ENCODE results near the gene PLET1.

PLET1 gene, protein sequence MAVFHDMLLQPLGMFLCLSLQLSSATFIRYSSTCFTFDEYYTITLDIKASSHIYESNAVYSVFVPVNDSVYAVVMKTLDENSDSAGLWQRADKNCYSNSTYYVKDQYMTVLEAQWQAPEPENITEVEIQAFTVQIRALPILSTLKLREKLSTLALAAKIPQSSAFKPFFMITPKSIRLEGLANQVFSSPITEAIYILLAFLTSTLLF

DNA sequence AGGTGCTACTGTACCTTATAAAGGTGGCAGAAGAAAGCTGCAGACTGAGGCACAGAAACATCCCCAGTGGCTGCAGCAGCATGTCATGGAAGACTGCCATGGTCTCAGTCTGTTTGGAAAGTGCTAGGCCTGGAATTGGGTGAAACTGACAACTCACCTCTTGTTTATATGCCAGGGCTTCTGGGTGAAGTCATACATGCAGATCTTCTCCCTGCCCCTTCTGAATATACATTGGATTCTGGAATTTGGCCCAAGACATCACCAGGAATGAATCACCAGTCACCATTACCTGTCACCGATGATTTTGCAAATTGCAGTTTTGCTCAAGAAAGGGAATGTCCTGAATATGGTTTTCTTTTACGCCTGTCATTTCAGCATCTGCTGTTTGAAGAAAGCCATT is at the start of gene PLET1:
PLET1 (minus strand) TSS at position 371 of the 400 bp plus-strand sequence; CDS start at position 100, 271 bp downstream.
- Histone ChIP-seq H3K9me3 (ENCODE audit: severe bottlenecking) (no peaks in the 10 kb centered on the region), H3K27me3 (ENCODE audit: insufficient read depth, poor library complexity, severe bottlenecking) (no peaks in the 10 kb centered on the region), H3K36me3 (ENCODE audit: low read depth) (no peaks in the 10 kb centered on the region), H3K27ac (ENCODE audit: poor library complexity, severe bottlenecking) (no peak within 1 kb of the TSS), H3K4me1 (ENCODE audit: insufficient read depth, poor library complexity, severe bottlenecking) (peaks cover 2% of the 10 kb centered on the region), H3K4me3 (ENCODE audit: severe bottlenecking) (no peak within 1 kb of the TSS)
- ATAC-seq (ENCODE audit: low read depth) = no peak; the same call in 2 of the 3 replicates
- no peak for DNase-seq (ENCODE audit: low spot score)
- TF ChIP-seq, protein P1, sequence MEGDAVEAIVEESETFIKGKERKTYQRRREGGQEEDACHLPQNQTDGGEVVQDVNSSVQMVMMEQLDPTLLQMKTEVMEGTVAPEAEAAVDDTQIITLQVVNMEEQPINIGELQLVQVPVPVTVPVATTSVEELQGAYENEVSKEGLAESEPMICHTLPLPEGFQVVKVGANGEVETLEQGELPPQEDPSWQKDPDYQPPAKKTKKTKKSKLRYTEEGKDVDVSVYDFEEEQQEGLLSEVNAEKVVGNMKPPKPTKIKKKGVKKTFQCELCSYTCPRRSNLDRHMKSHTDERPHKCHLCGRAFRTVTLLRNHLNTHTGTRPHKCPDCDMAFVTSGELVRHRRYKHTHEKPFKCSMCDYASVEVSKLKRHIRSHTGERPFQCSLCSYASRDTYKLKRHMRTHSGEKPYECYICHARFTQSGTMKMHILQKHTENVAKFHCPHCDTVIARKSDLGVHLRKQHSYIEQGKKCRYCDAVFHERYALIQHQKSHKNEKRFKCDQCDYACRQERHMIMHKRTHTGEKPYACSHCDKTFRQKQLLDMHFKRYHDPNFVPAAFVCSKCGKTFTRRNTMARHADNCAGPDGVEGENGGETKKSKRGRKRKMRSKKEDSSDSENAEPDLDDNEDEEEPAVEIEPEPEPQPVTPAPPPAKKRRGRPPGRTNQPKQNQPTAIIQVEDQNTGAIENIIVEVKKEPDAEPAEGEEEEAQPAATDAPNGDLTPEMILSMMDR (IDR thresholded peaks at IDR 0.05; ENCODE audit: poor library complexity, severe bottlenecking) = no peak

DNA sequence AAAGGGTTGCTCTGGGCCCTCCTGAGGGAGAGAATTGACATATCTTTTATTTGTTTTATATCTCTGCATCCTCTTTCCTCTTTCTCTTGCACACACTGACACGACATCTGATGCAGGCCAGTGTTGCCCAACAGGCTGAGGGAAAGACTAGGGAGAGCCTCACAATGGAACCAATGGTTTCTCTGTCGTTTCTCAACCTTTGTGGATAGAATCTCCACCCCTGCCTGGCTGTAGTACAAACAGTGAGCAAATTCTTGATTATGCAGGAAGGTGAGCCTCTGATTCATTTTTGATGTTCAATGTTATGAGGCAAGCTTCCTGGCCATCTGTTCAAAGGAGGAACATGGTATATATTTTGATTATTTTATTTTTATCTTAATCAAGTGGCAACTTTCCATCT is 49.8 kb upstream of the PLET1 start:
- no peaks in the 10 kb centered on the region for H3K27me3 ChIP-seq (ENCODE audit: insufficient read depth, poor library complexity, severe bottlenecking)
- TF ChIP-seq, protein P1 (IDR thresholded peaks at IDR 0.05; ENCODE audit: poor library complexity, severe bottlenecking) = no peak
- H3K36me3 ChIP-seq (ENCODE audit: low read depth) = no peaks in the 10 kb centered on the region
- DNase-seq (ENCODE audit: low spot score) = peak; percentile 68
- ATAC-seq (ENCODE audit: low read depth) = peak; percentile 98
- peak overlapping the region; percentile 59 for H3K27ac ChIP-seq (ENCODE audit: poor library complexity, severe bottlenecking)
- H3K4me1 ChIP-seq (ENCODE audit: insufficient read depth, poor library complexity, severe bottlenecking) = peaks cover 15% of the 10 kb centered on the region
- no peaks in the 10 kb centered on the region for H3K9me3 ChIP-seq (ENCODE audit: severe bottlenecking)
- no peak overlapping the region for H3K4me3 ChIP-seq (ENCODE audit: severe bottlenecking)

DNA sequence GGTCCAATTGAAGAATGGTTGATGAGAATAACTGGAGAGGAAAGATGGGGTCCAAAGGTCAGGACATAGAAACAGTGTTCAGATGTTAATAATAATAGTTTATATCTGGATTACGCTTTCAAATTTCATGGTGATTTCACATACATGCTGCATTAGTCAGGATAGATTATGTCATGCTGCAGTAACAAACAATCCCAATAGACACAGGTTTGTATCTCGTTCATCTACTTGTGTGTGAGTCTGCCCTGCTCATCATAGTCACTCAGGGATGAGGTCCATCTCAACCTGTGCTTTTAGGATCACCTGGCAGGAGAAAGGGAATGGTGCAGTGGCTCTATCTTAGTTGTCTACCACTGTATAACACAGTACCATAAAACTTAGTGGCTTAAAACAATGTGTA is 48.0 kb upstream of the PLET1 start:
- peaks cover 15% of the 10 kb centered on the region for H3K4me1 ChIP-seq (ENCODE audit: insufficient read depth, poor library complexity, severe bottlenecking)
- DNase-seq (ENCODE audit: low spot score) = no peak
- no peaks in the 10 kb centered on the region for H3K27me3 ChIP-seq (ENCODE audit: insufficient read depth, poor library complexity, severe bottlenecking)
- H3K9me3 ChIP-seq (ENCODE audit: severe bottlenecking) = no peaks in the 10 kb centered on the region
- no peaks in the 10 kb centered on the region for H3K36me3 ChIP-seq (ENCODE audit: low read depth)
- ATAC-seq (ENCODE audit: low read depth) = no peak
- H3K4me3 ChIP-seq (ENCODE audit: severe bottlenecking) = no peak overlapping the region
- no peak overlapping the region for H3K27ac ChIP-seq (ENCODE audit: poor library complexity, severe bottlenecking)
- TF ChIP-seq, protein P1 (IDR thresholded peaks at IDR 0.05; ENCODE audit: poor library complexity, severe bottlenecking) = no peak

DNA sequence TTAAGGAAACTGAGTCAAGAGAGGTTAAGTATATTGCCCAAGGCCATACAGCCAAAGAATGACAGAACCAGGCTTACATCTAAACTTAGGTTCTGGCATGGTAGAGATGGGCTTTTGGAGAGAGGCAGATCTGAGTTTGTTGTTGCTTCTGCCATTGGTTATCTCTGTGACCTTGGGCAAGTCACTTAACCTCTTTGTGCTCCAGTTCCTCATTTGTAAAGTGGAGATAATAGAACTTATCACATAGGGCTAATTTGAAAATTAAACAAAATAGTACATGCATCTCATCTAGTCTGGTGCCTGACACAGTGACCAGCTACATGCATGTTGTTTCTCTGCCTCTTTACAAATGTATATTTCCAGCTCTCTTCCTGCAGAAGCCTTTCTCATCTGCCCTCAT is 47.0 kb upstream of the PLET1 start:
- DNase-seq (ENCODE audit: low spot score) (no peak), ATAC-seq (ENCODE audit: low read depth) (no peak)
- Histone ChIP-seq H3K4me1 (ENCODE audit: insufficient read depth, poor library complexity, severe bottlenecking) (peaks cover 15% of the 10 kb centered on the region), H3K4me3 (ENCODE audit: severe bottlenecking) (no peak overlapping the region), H3K36me3 (ENCODE audit: low read depth) (no peaks in the 10 kb centered on the region), H3K27me3 (ENCODE audit: insufficient read depth, poor library complexity, severe bottlenecking) (no peaks in the 10 kb centered on the region), H3K27ac (ENCODE audit: poor library complexity, severe bottlenecking) (no peak overlapping the region), H3K9me3 (ENCODE audit: severe bottlenecking) (no peaks in the 10 kb centered on the region)
- TF ChIP-seq, protein P1 (IDR thresholded peaks at IDR 0.05; ENCODE audit: poor library complexity, severe bottlenecking) = no peak

DNA sequence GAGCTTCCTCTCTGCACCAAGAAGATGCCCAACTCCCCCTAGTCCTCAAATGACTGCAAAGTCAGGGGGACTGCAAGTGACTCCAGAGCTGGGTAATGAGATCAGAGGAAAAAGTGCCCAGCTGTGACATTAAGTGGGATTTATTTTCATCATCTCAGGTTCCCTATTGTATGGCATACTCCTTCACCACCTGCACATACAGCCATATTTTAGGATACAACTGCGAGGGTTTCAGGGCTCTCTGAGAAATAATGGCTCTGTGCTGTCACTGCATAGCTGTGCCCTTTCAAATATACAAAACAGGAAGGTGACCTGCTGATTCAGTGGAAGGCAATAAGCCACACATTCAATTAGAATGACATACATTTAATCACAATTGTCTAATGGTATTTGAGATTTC is 45.6 kb upstream of the PLET1 start:
- DNase-seq (ENCODE audit: low spot score) (no peak), ATAC-seq (ENCODE audit: low read depth) (no peak)
- Histone ChIP-seq H3K27me3 (ENCODE audit: insufficient read depth, poor library complexity, severe bottlenecking) (no peaks in the 10 kb centered on the region), H3K36me3 (ENCODE audit: low read depth) (no peaks in the 10 kb centered on the region), H3K9me3 (ENCODE audit: severe bottlenecking) (no peaks in the 10 kb centered on the region), H3K4me3 (ENCODE audit: severe bottlenecking) (no peak overlapping the region), H3K27ac (ENCODE audit: poor library complexity, severe bottlenecking) (no peak overlapping the region), H3K4me1 (ENCODE audit: insufficient read depth, poor library complexity, severe bottlenecking) (peaks cover 19% of the 10 kb centered on the region)
- TF ChIP-seq, protein P1 (IDR thresholded peaks at IDR 0.05; ENCODE audit: poor library complexity, severe bottlenecking) = no peak
